H9 (cell line): ENCODE results near the gene KCNMA1. TPM values are rescaled to one million over a fixed set of nuclear protein-coding genes. Genes with fewer than 3 reads are reported as not detected.

Experiments
- DNase-seq: peaks from one replicate; pipeline ENCODE4 v3.0.0-alpha.2; 2017
- H2AFZ ChIP-seq: one replicate; pipeline ENCODE4 v1.6.1; 2013; ENCODE audit warnings: mild to moderate bottlenecking, low read length, control low read depth, moderate library complexity
- H2AK5ac ChIP-seq: 2 replicates; pipeline ENCODE4 v1.6.1; 2013; ENCODE audit warnings: low read length, control low read depth, mixed read lengths; ENCODE audit not compliant: insufficient read length
- H2BK120ac ChIP-seq: one replicate; pipeline ENCODE4 v1.6.1; 2013; ENCODE audit warnings: low read depth, mild to moderate bottlenecking, low read length, control low read depth, inconsistent platforms; ENCODE audit not compliant: poor library complexity, severe bottlenecking
- H2BK12ac ChIP-seq: 2 replicates; pipeline ENCODE4 v1.6.1; 2013; ENCODE audit warnings: low read length, control low read depth, mixed read lengths, low read depth; ENCODE audit not compliant: insufficient read length
- H2BK15ac ChIP-seq: 2 replicates; pipeline ENCODE4 v1.6.1; 2013; ENCODE audit warnings: low read depth, low read length, control low read depth
- H2BK20ac ChIP-seq: one replicate; pipeline ENCODE4 v1.6.1; 2013; ENCODE audit warnings: low read depth, mild to moderate bottlenecking, low read length, control low read depth, inconsistent platforms; ENCODE audit not compliant: poor library complexity, severe bottlenecking
- H2BK5ac ChIP-seq: 2 replicates; pipeline ENCODE4 v1.6.1; 2013; ENCODE audit warnings: low read length, control low read depth, mixed read lengths; ENCODE audit not compliant: insufficient read length
- H3K14ac ChIP-seq: 2 replicates; pipeline ENCODE4 v1.6.1; 2013; ENCODE audit warnings: low read length, control low read depth; ENCODE audit not compliant: insufficient read depth
- H3K18ac ChIP-seq: 2 replicates; pipeline ENCODE4 v1.6.1; 2013; ENCODE audit warnings: low read depth, mild to moderate bottlenecking, mixed read lengths, low read length, control low read depth; ENCODE audit not compliant: insufficient read length
- H3K23ac ChIP-seq: 2 replicates; pipeline ENCODE4 v1.6.1; 2013; ENCODE audit warnings: low read length, control low read depth, mixed read lengths, low read depth; ENCODE audit not compliant: insufficient read length
- H3K23me2 ChIP-seq: 2 replicates; pipeline ENCODE4 v1.6.1; 2013; ENCODE audit warnings: low read depth, mild to moderate bottlenecking, mixed read lengths, low read length, control low read depth; ENCODE audit not compliant: insufficient read length, poor library complexity, severe bottlenecking
- H3K27ac ChIP-seq: 2 replicates; pipeline ENCODE4 v1.5.1; 2013; ENCODE audit warnings: low read length, control low read depth, mixed read lengths, low read depth; ENCODE audit not compliant: insufficient read length
- H3K27me3 ChIP-seq: 2 replicates; pipeline ENCODE4 v1.6.1; 2013; ENCODE audit warnings: low read length, control low read depth, inconsistent platforms; ENCODE audit not compliant: insufficient read depth
- H3K4ac ChIP-seq: 2 replicates; pipeline ENCODE4 v1.6.1; 2013; ENCODE audit warnings: low read depth, mild to moderate bottlenecking, control low read depth, inconsistent platforms, low read length, moderate library complexity
- H3K4me1 ChIP-seq: 2 replicates; pipeline ENCODE4 v1.6.1; 2013; ENCODE audit warnings: low read length, control low read depth, inconsistent platforms; ENCODE audit not compliant: insufficient read depth
- H3K4me2 ChIP-seq: 2 replicates; pipeline ENCODE4 v1.6.1; 2013; ENCODE audit warnings: low read length, control low read depth, mixed read lengths; ENCODE audit not compliant: insufficient read length, insufficient read depth
- H3K56ac ChIP-seq: 2 replicates; pipeline ENCODE4 v1.6.1; 2013; ENCODE audit warnings: low read depth, mild to moderate bottlenecking, mixed read lengths, low read length, control low read depth; ENCODE audit not compliant: insufficient read length
- H3K79me1 ChIP-seq: 2 replicates; pipeline ENCODE4 v1.6.1; 2013; ENCODE audit warnings: low read depth, mild to moderate bottlenecking, moderate library complexity, low read length, control low read depth, inconsistent platforms; ENCODE audit not compliant: insufficient read depth, poor library complexity, severe bottlenecking
- H3K79me2 ChIP-seq: 2 replicates; pipeline ENCODE4 v1.6.1; 2013; ENCODE audit warnings: low read length, control low read depth, inconsistent platforms; ENCODE audit not compliant: insufficient read depth
- H3K9ac ChIP-seq: 2 replicates; pipeline ENCODE4 v1.6.1; 2013; ENCODE audit warnings: low read length, control low read depth, mixed read lengths; ENCODE audit not compliant: insufficient read length; ENCODE audit errors: extremely low read depth
- H3K9me3 ChIP-seq: one replicate; pipeline ENCODE4 v1.6.1; 2013; ENCODE audit warnings: low read depth, low read length, inconsistent platforms; ENCODE audit not compliant: control insufficient read depth
- H3T11ph ChIP-seq: one replicate; pipeline ENCODE4 v1.6.1; 2013; ENCODE audit warnings: mild to moderate bottlenecking, low read length, control low read depth, inconsistent platforms
- H4K20me1 ChIP-seq: one replicate; pipeline ENCODE4 v1.6.1; 2013; ENCODE audit not compliant: control insufficient read depth, insufficient read length, insufficient read depth
- H4K5ac ChIP-seq: 2 replicates; pipeline ENCODE4 v1.6.1; 2013; ENCODE audit warnings: low read depth, mild to moderate bottlenecking, mixed read lengths, low read length, control low read depth; ENCODE audit not compliant: insufficient read length
- H4K8ac ChIP-seq: replicated peaks from 2 replicates; pipeline ENCODE4 v1.6.1; 2013; ENCODE audit warnings: low read length, control low read depth, mixed read lengths, low read depth; ENCODE audit not compliant: insufficient read length
- H4K91ac ChIP-seq: 2 replicates; pipeline ENCODE4 v1.6.1; 2013; ENCODE audit warnings: low read depth, mild to moderate bottlenecking, moderate library complexity, mixed read lengths, low read length, control low read depth; ENCODE audit not compliant: insufficient read length
- H3K27ac Mint-ChIP-seq, 3 experiments: 2 replicates in 2 of 3; 3 replicates in 1 of 3; pipeline ENCODE4 v1.8.0; 2020 to 2021; ENCODE audit warnings: mixed read lengths in 3 of 3, mild to moderate bottlenecking in 1 of 3, moderate library complexity in 1 of 3
- H3K27me3 Mint-ChIP-seq: 2 replicates; pipeline ENCODE4 v1.8.0; 2021; ENCODE audit warnings: low read depth, mild to moderate bottlenecking, moderate library complexity, mixed read lengths
- H3K36me3 Mint-ChIP-seq, 3 experiments: 2 replicates in 2 of 3; 3 replicates in 1 of 3; pipeline ENCODE4 v1.8.0; 2020 to 2021; ENCODE audit warnings: low read depth in 3 of 3, mixed read lengths in 3 of 3; ENCODE audit not compliant: insufficient read depth in 1 of 3
- H3K4me1 Mint-ChIP-seq, 2 experiments: 2 replicates each; pipeline ENCODE4 v1.8.0; 2020; ENCODE audit warnings: mixed read lengths in 2 of 2
- H3K4me3 Mint-ChIP-seq, 2 experiments: 2 replicates in 1 of 2; 3 replicates in 1 of 2; pipeline ENCODE4 v1.8.0; 2020 to 2021; ENCODE audit warnings: mild to moderate bottlenecking in 2 of 2, mixed read lengths in 2 of 2, moderate library complexity in 1 of 2
- H3K9me3 Mint-ChIP-seq, 2 experiments: 2 replicates in 1 of 2; 3 replicates in 1 of 2; pipeline ENCODE4 v1.8.0; 2020; ENCODE audit warnings: mild to moderate bottlenecking in 2 of 2, mixed read lengths in 2 of 2, moderate library complexity in 1 of 2
- CTCF ChIP-seq: fragments of 200-600 bp; sonication (generic); conservative IDR thresholded peaks from 3 replicates; pipeline ENCODE4 v1.8.0; 2021; ENCODE audit warnings: antibody characterized with exemption, mild to moderate bottlenecking
- WGBS: extraction: QIAGEN DNeasy Blood & Tissue Kit; methylation state at CpG from one replicate; pipeline ENCODE4 v1.1.7; 2013; ENCODE audit warnings: missing lambda C conversion rate, low lambda C conversion rate, mixed read lengths; ENCODE audit not compliant: insufficient read length; ENCODE audit errors: extremely low coverage; 5-methylcytosine and 5-hydroxymethylcytosine counted together
- total RNA-seq: library from RNA; stranded (reverse); gene quantifications from 2 replicates; pipeline ENCODE4 v1.2.1, GENCODE V29; 2021

Gene KCNMA1
- total RNA-seq, 1 experiment from 2014 or later = 2.0 TPM

DNA sequence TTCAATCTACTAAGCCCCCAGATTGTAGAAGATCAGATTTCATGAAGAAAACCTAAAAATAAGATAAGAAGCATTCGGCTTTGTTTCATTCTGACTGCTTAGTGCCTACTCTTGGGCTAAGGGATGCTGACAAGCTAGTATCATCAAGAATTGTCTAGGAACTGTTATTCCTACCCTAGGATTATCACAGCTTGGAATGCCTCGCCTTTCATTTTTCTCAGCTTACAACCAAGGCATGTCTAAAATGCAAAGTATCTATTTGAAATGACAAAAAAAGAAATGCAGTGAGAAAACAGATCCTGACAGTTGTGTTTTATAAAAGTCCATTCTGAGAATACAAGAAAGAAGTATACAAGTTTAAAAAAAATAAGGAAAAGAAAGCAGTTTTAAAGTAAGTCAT is 441.0 kb downstream of the KCNMA1 start:
- no peaks in the 10 kb centered on the region for H3K36me3 Mint-ChIP-seq
- H3K27ac Mint-ChIP-seq = no peak overlapping the region
- no CpG with 5 or more reads among the region's 2 CpGs for WGBS

More for the DNA sequence above, 441.0 kb downstream of the KCNMA1 start:
- H3K27me3 Mint-ChIP-seq = no peaks in the 10 kb centered on the region; the same call in 1 of the 2 replicates
- Histone ChIP-seq H3K56ac (no peak overlapping the region), H2BK120ac (no peak overlapping the region), H2BK20ac (no peak overlapping the region), H3K79me1 (no peaks in the 10 kb centered on the region), H3K27me3 (no peaks in the 10 kb centered on the region), H2AK5ac (no peak overlapping the region), H3K23ac (no peak overlapping the region), H2AFZ (no peak overlapping the region), H3T11ph (no peak overlapping the region), H3K27ac (no peak overlapping the region), H4K5ac (no peak overlapping the region), H3K14ac (no peak overlapping the region), H3K18ac (no peak overlapping the region), H4K91ac (no peak overlapping the region), H3K9me3 (no peaks in the 10 kb centered on the region), H3K4me1 (no peaks in the 10 kb centered on the region; the same call in 1 of the 2 replicates), H3K4me2 (no peak overlapping the region), H3K9ac (no peak overlapping the region), H2BK12ac (no peak overlapping the region), H3K79me2 (no peaks in the 10 kb centered on the region), H4K20me1 (no peaks in the 10 kb centered on the region), H2BK15ac (no peak overlapping the region), H3K23me2 (no peaks in the 10 kb centered on the region), H2BK5ac (no peak overlapping the region), H4K8ac (no peak overlapping the region), H3K4ac (no peak overlapping the region)
- TF ChIP-seq CTCF = no peak
- H3K9me3 Mint-ChIP-seq = no peaks in the 10 kb centered on the region
- no peak for DNase-seq
- no peak overlapping the region for H3K4me3 Mint-ChIP-seq
- peaks cover 3 to 16% of the 10 kb centered on the region in 2 experiments for H3K4me1 Mint-ChIP-seq
